Left renal pelvis (tissue), 4 donors: ENCODE data around the gene MTHFR. TPM values are rescaled to one million over a fixed set of nuclear protein-coding genes. Genes with fewer than 3 reads are reported as not detected.
A peak's percentile ranks its signal among the peaks of the same experiment; 100 is the strongest.
"Not testable (repeated sequence)": the region's sequence is repeated elsewhere in the genome, so short reads cannot be mapped to it uniquely, and the experiment has no call there.

ENCODE experiments used
- DNase-seq, 4 donors: peaks; one replicate each; pipeline ENCODE4 v3.0.0-alpha.2; 2013; ENCODE audit warnings: low read depth in 4 of 4, low spot score in 3 of 4
- polyA plus RNA-seq, 4 donors: library from polyadenylated mRNA; unstranded; fragments of 120-200 nt; gene quantifications; one replicate each; pipeline ENCODE4 v1.2.1, GENCODE V29; 2013; ENCODE audit not compliant: insufficient read length in 4 of 4

MTHFR gene
- polyA plus RNA-seq, 4 donors = 15.2 to 20.6 (median 18.9) TPM

DNA sequence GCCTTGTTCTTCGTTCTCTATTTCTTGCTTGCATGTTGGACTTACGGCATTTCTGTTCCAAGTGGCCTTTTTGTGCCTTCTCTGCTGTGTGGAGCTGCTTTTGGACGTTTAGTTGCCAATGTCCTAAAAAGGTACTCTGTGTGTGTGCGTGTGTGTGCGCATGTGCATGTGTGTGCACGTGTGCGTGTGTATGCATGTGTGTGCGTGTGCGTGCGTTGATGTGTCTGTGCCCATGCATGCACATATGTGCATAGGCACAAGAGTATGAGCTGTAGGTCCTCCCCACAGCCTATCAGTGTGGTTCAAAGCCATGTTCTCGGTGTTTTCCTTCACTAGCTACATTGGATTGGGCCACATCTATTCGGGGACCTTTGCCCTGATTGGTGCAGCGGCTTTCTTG is 28.1 kb upstream of the MTHFR start:
- no peak for DNase-seq

DNA sequence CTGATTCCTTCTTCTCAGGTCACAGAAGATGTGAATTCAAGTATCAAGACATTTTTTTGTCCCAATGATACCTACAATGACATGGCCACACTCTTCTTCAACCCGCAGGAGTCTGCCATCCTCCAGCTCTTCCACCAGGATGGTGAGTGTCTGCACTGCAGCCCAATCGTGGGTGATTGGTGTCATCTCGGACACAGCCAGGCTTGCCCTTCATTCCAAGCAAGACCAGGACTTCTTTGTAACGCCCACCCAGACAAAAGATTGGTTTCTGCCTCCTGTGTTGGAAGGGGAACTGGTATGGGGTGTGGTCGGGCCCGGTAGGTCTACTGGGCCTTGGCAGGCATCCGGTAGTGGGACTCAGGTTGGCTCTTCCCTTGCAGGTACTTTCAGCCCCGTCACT is 27.7 kb upstream of the MTHFR start:
- DNase-seq = no peak

DNA sequence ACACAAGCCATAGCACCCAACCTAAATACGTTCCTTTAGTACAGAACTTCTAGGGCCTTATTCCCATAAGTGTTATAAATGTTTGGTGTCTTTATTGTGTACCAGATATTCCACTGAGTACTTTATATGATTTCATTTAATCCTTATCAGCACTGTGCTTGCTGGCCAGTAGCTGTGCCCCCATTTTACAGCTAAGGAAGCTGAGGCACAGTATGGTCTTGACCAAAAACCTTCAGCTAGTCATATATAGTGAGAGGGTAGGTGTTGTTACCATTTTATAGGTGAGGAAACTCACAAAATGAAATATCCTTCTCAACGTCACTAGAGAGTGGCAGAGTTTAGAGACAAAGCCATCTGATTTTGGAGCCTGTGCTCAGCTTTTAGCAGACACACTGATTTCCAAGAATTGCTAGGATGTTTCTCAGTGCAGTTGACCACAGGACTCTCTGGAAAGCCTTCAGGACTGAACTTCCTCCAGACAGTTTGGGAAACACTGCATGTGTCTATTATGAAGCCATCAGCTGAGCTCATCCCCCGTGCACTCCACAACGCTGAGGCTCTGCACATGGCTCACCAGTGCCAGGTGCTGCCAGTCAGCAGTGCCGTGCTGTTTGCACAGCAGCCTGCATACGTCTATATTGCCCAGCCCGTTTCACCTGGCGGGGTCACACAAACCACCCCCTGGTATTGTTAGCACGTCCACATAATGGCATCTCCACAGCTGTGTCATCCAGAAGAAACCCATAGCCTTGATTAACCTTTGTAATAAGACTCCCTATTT is 26.4 kb upstream of the MTHFR start:
- no peak for DNase-seq

DNA sequence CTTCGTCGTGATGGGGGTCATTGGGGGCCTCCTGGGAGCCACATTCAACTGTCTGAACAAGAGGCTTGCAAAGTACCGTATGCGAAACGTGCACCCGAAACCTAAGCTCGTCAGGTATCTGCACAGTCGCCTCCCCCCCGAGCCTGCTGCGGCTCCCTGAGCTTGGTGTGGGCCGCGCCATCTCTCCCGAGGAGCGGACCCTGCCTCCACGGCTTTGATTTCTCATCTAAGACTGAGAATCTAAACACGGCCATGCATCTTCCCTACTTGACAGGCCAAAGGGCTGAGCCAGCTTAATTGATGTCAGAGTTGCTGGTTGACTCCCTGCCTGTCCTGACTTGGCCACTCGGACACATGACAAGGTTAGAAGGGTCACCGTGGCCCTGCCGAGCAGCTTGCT is 22.7 kb upstream of the MTHFR start:
- DNase-seq = no peak

DNA sequence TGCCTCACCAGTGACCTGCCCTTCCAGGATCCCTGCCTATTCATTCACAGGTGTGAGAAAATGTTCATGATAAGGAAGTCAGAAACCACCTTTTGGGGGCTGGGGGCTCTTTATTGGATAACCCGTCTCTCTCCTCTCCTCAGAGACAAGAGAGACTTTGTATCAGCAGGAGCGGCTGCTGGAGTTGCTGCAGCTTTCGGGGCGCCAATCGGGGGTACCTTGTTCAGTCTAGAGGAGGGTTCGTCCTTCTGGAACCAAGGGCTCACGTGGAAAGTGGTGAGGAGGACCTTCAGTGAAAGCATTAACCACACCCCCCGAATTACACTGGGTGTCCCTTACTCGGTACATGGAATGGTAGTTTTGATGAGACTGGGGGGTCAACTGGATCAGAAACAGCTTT is 21.2 kb upstream of the MTHFR start:
- no peak for DNase-seq

DNA sequence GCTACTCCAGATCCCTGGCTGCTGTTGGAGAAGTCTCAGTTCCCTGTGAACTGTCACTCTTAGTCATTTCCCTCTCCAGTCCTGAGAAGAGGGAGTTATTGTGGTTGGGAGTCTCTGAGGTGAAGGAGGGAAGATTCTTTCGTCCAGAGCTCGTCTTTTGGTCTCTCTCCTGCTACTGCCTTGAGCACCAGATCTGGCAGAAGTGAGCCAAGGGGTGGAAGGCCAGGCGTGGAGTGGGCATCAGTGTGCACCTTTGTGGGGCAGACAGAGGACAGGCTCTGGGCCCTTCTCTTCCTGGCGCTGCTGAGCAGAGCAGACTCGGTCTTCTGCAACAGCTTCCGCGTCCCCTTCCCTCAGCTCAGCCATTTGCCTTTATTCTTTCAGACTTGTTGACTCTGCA is 19.4 kb upstream of the MTHFR start:
- no peak for DNase-seq

DNA sequence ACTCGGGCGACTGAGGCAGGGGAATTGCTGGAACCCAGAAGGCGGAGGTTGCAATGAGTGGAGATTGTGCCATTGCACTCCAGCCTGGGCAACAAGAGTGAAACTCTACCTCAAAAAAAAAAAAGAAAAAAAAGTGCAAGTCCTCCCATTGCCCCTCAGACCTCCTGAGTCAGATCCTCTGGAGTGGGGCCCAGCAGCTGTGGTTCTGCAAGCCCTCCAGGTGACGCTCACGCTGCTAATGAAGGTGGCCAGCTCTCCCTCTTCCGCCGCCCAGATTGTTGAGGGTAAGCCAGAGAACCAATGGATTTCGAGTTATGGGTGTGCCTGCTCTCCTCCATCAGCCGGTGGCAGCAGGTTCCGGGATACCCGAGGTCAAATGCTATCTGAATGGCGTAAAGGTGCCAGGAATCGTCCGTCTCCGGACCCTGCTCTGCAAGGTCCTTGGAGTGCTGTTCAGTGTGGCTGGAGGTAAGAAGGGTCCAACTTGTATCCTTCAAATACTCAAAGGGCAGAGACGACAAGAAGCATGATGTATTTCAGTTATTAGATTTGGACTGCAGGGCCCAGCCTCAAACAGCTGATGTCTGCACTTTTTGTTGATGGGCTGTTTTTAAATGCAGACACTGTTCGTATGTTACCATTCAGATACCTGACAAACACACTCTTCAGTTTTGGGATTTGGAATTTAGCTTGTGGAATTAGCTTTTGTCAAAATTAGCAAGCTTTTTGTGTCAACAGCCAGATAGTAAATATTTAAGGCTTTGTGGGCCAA is 17.8 kb upstream of the MTHFR start:
- DNase-seq = no peak

DNA sequence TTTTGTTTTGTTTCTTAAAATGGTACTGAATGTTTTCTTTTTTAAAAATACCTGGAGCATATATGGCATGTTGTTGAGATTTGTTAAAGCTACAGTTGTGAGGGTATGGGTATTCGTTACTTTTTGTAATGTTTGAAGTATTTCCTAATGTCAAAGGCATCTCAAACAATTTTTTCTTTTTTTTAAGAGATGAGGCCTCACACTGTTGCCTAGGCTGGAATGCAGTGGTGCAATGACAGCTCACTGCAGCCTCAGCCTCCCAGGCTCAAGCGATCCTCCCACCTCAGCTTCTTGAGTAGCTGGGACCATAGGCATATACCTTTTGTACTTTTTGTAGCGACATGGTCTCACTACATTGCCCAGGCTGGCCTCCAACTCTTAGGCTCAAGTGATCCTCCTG is 16.3 kb upstream of the MTHFR start:
- no peak for DNase-seq

DNA sequence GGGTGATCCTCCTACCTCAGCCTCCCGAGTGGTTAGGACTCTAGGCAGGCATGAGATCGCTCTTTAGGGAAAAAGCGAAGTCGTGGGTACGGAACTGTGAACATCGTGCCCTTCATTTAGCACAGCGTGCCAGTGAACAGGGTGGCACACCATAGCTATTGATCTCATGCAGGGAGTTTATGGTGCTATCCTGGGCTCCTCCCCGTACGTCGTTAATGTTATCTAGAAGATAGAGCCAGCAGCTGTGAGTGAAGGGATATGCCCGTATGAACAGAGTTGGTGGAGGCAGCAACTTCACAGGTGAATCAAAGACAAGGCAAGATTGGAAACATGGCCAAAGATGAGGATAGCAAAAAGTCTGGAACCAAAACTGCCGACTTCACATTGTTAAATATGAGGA is 11.4 kb upstream of the MTHFR start:
- no peak for DNase-seq

DNA sequence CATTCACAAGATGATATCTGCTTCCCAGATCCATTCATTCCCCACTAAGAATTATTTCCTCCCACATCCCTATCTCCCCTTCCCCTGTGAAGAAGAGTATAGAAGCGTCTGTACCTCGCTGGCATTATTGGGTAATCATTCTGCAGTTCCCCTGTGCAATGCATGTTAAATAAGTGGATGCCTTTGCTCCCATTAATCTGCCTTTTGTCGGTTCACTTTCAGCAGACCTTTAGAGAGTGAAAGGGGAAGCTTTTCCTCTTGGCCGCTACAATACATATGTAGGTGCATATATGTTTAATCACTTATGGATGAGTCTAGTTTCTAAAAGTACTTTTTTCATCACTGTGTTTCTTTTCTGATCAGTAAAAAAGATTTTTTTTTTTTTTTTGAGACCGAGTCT is 7.3 kb upstream of the MTHFR start:
- no peak for DNase-seq

DNA sequence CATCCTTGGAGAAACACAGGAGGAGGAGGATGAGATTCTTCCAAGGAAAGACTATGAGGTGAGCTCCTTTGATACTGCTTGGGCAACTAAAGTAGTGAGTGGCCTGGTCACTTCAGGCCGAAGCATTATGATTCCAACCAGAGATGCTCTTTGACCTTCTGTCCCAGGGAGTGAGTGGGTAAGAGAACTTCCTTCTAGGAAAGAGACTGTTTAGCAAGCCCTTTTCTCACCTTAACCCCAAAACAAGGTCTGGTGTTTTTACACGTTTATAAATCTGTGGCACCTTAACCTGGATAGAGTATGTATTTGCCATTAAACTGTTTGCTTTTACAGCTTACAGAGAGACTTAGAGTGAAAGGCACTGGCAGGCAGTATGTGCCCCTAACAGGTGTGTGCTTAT is 1.4 kb upstream of the MTHFR start:
- no peak for DNase-seq

DNA sequence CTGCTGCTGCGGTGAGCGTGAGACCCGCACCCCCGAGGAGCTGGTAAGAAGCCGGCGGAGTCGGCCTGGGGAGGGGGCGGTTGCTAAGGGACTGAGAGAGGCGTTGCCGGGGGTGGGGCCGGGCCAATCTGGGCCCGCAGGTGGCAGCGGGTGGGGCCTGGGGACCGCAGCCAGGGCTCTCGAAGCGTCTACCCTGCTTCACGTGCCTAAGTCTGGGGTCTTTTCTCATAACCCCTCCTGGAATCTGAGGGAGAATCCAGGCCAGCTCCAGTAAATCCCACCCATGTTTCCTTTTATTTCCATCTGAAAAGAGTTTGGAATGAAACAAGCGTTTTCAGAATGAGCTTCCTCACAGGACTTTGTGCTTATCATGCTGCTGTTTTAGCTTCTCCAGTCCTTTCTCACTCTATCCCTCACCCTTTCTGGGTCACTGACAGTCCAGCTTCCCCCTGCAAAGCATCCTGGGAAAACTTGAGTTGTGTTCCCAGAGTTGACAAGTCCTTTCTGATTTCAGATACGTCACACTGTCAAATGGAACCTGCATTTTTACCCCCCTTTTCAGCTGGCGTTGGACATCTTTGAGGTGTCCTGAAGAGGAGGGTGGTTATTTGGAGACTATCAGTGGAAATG is 658 bp upstream of the MTHFR start:
- DNase-seq = no peak

DNA sequence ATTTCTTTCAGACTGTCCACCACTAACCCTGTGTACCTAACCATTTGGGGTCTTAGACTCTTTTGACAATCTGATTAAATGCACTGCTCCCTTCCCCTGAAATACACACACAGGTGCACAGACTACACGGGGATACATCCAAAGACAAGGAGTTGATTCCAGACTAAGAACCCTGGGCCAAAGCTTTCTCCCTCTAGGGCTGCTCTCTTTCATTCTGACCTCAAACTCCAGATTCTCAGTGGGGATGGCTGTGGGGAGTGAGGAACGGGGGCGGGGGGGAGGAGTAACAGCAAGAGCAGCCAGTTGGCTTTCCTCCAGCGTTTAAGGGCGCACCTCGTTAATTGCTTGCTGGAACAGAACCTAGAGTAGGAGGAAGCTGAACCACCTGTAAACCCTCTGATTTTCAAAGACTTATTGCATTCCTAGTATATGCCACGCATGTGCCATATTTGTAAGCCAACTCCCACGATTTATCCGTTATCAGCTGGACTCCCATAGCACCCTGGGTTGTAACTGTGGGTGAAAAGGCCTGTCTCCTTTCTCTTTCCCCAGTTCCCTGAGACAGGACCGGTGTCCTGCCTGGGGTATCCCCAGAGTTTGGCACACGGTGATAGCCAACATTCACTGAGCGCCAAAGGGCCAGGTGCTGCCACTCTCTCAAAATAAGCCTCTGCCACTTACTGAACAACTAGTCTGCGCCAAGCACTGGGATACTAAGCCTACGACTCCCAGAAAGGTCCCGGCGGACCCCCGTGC is 920 bp downstream of the MTHFR start:
- no peak for DNase-seq

DNA sequence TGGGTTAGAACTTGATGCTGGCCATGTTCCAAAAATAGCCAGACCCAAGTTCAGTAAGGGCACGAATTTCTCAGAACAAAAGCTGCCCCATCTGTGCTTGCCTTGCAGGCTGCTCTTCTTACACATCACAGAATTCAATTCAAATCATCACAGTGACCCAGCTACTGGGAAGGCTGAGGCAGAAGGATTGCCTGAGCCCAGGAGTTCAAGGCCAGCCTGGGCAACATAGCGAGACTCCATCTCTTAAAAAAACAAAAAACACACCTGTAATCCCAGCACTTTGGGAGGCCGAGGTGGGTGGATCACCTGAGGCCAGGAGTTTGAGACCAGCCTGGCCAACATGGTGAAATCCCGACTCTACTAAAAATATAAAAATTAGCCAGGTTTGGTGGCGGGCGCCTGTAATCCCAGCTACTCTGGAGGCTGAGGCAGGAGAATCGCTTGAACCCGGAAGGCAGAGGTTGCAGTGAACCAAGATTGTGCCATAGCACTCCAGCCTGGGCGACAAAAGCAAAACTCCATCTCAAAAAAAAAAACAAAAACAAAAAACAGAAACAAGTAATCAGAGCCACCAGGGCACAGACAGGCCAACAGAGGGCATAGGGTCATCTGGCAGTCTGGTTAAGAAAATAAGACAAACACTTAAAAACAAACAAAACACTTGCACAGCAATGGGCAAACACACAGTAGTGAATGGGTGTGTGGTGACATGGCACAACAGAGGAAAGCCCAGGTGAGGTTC is 1.7 kb downstream of the MTHFR start:
- DNase-seq = not testable (repeated sequence)

DNA sequence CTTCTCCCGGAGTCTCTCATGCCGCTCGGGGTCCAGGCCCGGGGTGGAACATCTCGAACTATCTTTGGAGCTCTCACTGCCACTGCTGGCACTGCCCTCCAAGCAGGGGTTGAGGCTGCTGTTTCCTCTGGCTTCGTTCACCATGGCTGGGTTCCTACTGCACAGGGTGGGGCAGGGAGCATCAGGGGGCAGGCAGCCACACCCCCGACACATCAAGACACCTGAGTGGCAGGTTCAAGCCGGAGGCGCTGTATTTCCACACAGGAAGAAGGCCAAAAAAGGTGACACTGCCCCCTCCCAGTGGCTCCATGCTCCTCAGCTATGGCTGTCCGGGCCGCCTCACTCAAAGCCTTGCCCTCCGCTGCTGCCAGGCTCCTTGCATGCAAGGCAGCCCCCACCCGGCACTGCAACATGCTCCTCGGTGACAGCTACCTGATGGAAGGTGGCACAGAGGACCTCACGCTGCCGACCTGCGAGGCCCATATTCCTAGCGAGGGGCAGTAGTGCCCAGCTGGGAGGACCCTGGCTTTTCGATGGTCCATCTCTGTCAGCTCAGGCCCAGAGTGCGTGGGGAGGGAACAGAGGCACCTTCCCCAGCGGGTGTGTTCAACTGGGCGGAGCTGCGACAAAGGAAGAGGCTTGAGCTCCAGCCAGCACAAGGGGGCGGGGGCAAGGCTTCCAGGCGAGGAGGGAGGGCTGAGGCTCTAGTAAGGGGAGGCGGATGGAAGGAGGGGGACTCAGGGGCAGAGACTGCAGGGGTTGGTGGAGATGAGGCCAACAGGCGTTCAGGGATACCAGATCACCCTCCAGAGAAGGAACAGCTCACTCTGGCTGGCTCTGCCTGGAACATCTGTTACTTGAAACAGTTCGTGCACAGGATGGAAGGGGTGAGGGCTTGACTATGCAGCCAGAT is 2.5 kb downstream of the MTHFR start:
- DNase-seq = peak in 3 of 4 donors; percentile 76 to 89 (median 80)

DNA sequence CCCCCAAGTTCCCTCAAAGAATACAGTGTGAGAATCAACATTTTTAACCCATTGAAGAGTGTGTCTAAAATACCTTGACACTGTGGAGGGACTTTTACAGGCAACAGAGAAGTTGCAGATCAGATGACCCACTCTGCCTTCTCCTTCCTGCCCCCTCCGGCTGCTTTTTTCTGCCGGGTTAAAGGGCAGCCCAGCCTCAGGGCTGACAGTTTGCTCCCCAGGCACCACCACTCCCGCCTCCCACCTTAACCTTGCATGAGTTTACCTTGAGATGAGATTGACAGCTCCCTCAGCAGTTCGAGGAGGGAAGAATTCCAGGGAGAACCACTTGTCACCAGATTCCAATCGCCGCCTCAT is 3.2 kb downstream of the MTHFR start:
- no peak for DNase-seq

DNA sequence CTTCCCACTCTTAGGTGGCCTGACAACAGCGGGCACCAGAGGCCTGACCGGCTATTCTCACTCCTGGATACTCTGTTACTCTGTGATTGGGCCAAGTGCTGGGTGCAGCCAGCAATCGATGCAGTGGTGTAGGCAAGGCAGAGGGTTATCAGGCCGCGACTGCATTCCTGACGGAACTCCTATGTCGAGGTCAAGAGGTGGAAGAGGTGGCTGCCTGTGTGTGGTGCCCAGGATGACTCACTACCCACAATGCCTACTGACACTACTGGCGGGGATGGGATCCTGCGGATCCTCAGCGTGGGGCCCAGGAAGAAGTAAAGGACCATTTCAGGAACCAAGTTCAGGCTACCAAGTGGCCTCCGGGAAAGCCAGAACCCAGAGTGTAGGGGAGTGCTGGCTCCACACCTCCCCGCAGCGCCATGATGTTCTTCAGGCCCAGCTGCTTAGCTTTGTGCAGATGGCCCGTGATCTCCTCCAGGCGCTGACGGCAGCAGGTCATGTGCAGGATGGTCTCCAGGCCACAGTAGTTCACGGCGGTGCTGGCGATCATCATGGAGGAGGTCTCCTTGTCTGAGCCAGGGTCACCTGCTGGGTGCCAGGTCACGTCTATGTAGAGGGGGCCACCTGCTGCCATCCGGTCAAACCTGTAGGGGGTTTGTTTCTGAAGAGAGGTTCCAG is 4.9 kb downstream of the MTHFR start:
- DNase-seq = no peak

DNA sequence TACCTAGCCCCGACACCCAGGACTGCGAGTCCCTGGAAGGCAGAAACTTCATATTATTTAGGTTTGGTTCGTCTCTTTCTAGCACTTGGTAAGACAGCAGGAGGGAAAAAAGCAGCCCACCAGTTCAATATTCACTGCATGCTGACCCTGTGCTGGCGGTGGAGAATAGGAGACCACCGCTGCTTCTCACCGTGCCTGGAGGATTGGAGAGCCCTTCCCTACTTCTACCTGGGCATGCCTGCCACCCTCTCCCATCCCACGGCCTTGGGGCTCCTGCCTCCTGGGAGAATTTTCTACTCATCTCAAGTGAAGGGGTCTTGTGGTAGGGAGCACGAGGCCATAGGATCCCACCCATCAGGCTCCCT is 5.4 kb downstream of the MTHFR start:
- no peak for DNase-seq

DNA sequence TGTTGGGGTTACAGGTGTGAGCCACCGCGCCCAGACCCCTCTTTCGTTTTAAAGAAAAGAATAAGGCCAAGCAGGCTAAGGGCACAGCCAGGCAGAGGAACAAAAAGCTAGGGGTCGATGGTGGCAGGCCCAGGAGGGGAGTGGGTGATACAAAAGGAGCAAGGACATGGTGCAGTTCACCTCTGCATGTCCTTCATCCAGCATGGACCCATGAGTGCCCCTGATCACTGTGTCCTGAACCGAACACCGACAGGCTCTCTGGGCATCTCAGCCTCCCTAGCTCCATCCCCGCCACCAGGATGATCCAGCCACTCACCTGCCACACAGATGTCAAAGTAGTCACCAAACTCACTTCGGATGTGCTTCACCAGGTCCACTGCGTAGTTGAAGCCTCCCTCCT is 5.9 kb downstream of the MTHFR start:
- no peak for DNase-seq
